ENCODE data around the gene CLDN8. TPM values are rescaled to one million over a fixed set of nuclear protein-coding genes. Genes with fewer than 3 reads are reported as not detected.

Gene CLDN8
- total RNA-seq, 1 experiment from 2014 or later = not detected

GRCh38 chr21:30164796-30165195 lies 51.1 kb downstream of the CLDN8 start:
- H2AFZ ChIP-seq (ENCODE audit: low read depth, low read length, poor library complexity, severe bottlenecking) = no peak overlapping the region
- DNase-seq (ENCODE audit: low read depth, low spot score) = no peak
- H3K36me3 ChIP-seq (ENCODE audit: control insufficient read depth in 1 of 2, insufficient read depth in 2 of 2, low read length in 2 of 2) = no peaks in the 10 kb centered on the region
- H3K9me2 ChIP-seq (ENCODE audit: insufficient read depth) = no peaks in the 10 kb centered on the region
- peaks cover 32 to 46% of the 10 kb centered on the region in 2 experiments; a peak in 2 of 4 replicates for H3K9me3 ChIP-seq (ENCODE audit: control insufficient read depth in 1 of 2, insufficient read depth in 1 of 2, low read depth in 1 of 2, low read length in 2 of 2)
- ATAC-seq = no peak
- CTCF ChIA-PET = no interaction called here
- no peaks in the 10 kb centered on the region for H3K79me2 ChIP-seq (ENCODE audit: insufficient read depth, low read length)
- RAD21 ChIA-PET (ENCODE audit: low non-redundant PET in 1 of 2, low total read pairs in 2 of 2, uncharacterized antibody in 2 of 2, unreplicated experiment in 2 of 2) = no interaction called here
- no peaks in the 10 kb centered on the region for H4K20me1 ChIP-seq (ENCODE audit: insufficient read depth)
- H3K27ac ChIP-seq (ENCODE audit: low read depth, low read length) = no peak overlapping the region
- POLR2A ChIA-PET = no interaction called here
- TF ChIP-seq, protein P1, sequence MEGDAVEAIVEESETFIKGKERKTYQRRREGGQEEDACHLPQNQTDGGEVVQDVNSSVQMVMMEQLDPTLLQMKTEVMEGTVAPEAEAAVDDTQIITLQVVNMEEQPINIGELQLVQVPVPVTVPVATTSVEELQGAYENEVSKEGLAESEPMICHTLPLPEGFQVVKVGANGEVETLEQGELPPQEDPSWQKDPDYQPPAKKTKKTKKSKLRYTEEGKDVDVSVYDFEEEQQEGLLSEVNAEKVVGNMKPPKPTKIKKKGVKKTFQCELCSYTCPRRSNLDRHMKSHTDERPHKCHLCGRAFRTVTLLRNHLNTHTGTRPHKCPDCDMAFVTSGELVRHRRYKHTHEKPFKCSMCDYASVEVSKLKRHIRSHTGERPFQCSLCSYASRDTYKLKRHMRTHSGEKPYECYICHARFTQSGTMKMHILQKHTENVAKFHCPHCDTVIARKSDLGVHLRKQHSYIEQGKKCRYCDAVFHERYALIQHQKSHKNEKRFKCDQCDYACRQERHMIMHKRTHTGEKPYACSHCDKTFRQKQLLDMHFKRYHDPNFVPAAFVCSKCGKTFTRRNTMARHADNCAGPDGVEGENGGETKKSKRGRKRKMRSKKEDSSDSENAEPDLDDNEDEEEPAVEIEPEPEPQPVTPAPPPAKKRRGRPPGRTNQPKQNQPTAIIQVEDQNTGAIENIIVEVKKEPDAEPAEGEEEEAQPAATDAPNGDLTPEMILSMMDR (IDR thresholded peaks at IDR 0.05 in 2 of 3, conservative IDR thresholded peaks at IDR 0.05 in 1 of 3; ENCODE audit: borderline replicate concordance in 1 of 3, insufficient read depth in 1 of 3, low read depth in 2 of 3, low read length in 2 of 3) = no peak
- TF ChIP-seq TCF7L2 (IDR thresholded peaks at IDR 0.05; ENCODE audit: borderline replicate concordance, extremely low read depth, insufficient read depth, insufficient read length) (no peak), RAD21 (IDR thresholded peaks at IDR 0.05; ENCODE audit: low read depth) (no peak), SP1 (IDR thresholded peaks at IDR 0.05; ENCODE audit: low read depth) (no peak), EZH2 (IDR thresholded peaks at IDR 0.05) (no peak), ZBTB33 (IDR thresholded peaks at IDR 0.05; ENCODE audit: extremely low read depth, insufficient replicate concordance, low read length) (no peak)
- no peaks in the 10 kb centered on the region for H3K27me3 ChIP-seq (ENCODE audit: insufficient read depth, low read length)
- H3K9ac ChIP-seq (ENCODE audit: low read length) = no peak overlapping the region
- intact Hi-C loops (cut with micrococcal nuclease) = no loop called here
- H3K4me3 ChIP-seq (replicated peaks in 1 of 2; ENCODE audit: low read depth in 1 of 2, low read length in 2 of 2) = no peak overlapping the region
- no TSS peak for BruUV-seq (replicated peaks)
- no peak overlapping the region for H3K4me2 ChIP-seq (ENCODE audit: low read length)
- H3K4me1 ChIP-seq (ENCODE audit: control insufficient read depth in 1 of 2, insufficient read depth in 2 of 2, low read length in 2 of 2) = no peaks in the 10 kb centered on the region

Other genes with a start within 250 kb of the CLDN8 start
- gene CLDN17, start 49.3 kb downstream of the CLDN8 start, total RNA-seq (2021; ENCODE audit: unreplicated experiment) = not detected
- gene KRTAP24-1, start 66.9 kb upstream of the CLDN8 start, total RNA-seq (2021; ENCODE audit: unreplicated experiment) = not detected
- gene KRTAP25-1, start 73.4 kb upstream of the CLDN8 start, total RNA-seq (2021; ENCODE audit: unreplicated experiment) = not detected
- gene KRTAP26-1, start 104.2 kb upstream of the CLDN8 start, total RNA-seq (2021; ENCODE audit: unreplicated experiment) = not detected
- not detected for gene KRTAP27-1, start 121.6 kb upstream of the CLDN8 start, total RNA-seq (2021; ENCODE audit: unreplicated experiment)
- not detected for gene KRTAP23-1, start 132.5 kb upstream of the CLDN8 start, total RNA-seq (2021; ENCODE audit: unreplicated experiment)
- gene KRTAP13-2, start 156.2 kb upstream of the CLDN8 start, total RNA-seq (2021; ENCODE audit: unreplicated experiment) = not detected
- gene KRTAP13-1, start 179.9 kb upstream of the CLDN8 start, total RNA-seq (2021; ENCODE audit: unreplicated experiment) = not detected
- gene KRTAP13-3, start 209.8 kb upstream of the CLDN8 start, total RNA-seq (2021; ENCODE audit: unreplicated experiment) = not detected
- gene KRTAP13-4, start 214.1 kb upstream of the CLDN8 start, total RNA-seq (2021; ENCODE audit: unreplicated experiment) = not detected
- not detected for gene KRTAP15-1, start 224.2 kb upstream of the CLDN8 start, total RNA-seq (2021; ENCODE audit: unreplicated experiment)